GM23338 (cell line): ENCODE data around the gene RGL3. TPM values are rescaled to one million over a fixed set of nuclear protein-coding genes. Genes with fewer than 3 reads are reported as not detected.

ENCODE experiments used
- ATAC-seq: fragments of 200-7000 bp; cut with Tn5 transposase; 3 replicates; pipeline ENCODE4 v1.9.1; 2020
- DNase-seq: peaks from one replicate; pipeline ENCODE4 v3.0.0-alpha.2; 2015; ENCODE audit warnings: low spot score
- H2AFZ ChIP-seq: fragments of 200-600 bp; sonication (generic); 2 replicates; pipeline ENCODE4 v1.8.0; 2016; ENCODE audit warnings: antibody characterized with exemption, mild to moderate bottlenecking, moderate library complexity
- H3F3A ChIP-seq: fragments of 200-600 bp; sonication (generic); replicated peaks from 2 replicates; pipeline ENCODE4 v1.8.0; 2017; ENCODE audit warnings: antibody characterized with exemption, mixed run types, low read depth
- H3K27ac ChIP-seq: fragments of 200-600 bp; sonication (generic); 2 replicates; pipeline ENCODE4 v1.6.1; 2016; ENCODE audit warnings: low read depth
- H3K27me3 ChIP-seq: fragments of 200-600 bp; sonication (generic); 2 replicates; pipeline ENCODE4 v1.8.0; 2016; ENCODE audit warnings: mild to moderate bottlenecking, mixed run types, moderate library complexity; ENCODE audit not compliant: insufficient read depth
- H3K36me3 ChIP-seq: fragments of 200-600 bp; sonication (generic); 2 replicates; pipeline ENCODE4 v1.8.0; 2016; ENCODE audit warnings: mild to moderate bottlenecking; ENCODE audit not compliant: insufficient read depth
- H3K4me1 ChIP-seq: fragments of 200-600 bp; sonication (generic); 2 replicates; pipeline ENCODE4 v1.8.0; 2016; ENCODE audit warnings: mild to moderate bottlenecking, moderate library complexity; ENCODE audit not compliant: insufficient read depth
- H3K4me2 ChIP-seq: fragments of 200-600 bp; sonication (generic); 2 replicates; pipeline ENCODE4 v1.7.1; 2017; ENCODE audit warnings: mixed run types
- H3K4me3 ChIP-seq: fragments of 200-600 bp; sonication (generic); 2 replicates; pipeline ENCODE4 v1.6.1; 2016; ENCODE audit warnings: mixed run types
- H3K79me2 ChIP-seq: fragments of 200-600 bp; sonication (generic); replicated peaks from 2 replicates; pipeline ENCODE4 v1.8.0; 2017; ENCODE audit warnings: mild to moderate bottlenecking; ENCODE audit not compliant: insufficient read depth
- H3K9me2 ChIP-seq: fragments of 200-600 bp; sonication (generic); 2 replicates; pipeline ENCODE4 v1.8.0; 2017; ENCODE audit not compliant: insufficient read depth
- H4K20me1 ChIP-seq: fragments of 200-600 bp; sonication (generic); replicated peaks from 2 replicates; pipeline ENCODE4 v1.8.0; 2017; ENCODE audit warnings: mild to moderate bottlenecking; ENCODE audit not compliant: insufficient read depth
- H3K27ac Mint-ChIP-seq: 2 replicates; pipeline ENCODE4 v1.8.0; 2020; ENCODE audit warnings: inconsistent platforms, mild to moderate bottlenecking, moderate library complexity, mixed read lengths
- H3K27me3 Mint-ChIP-seq: 3 replicates; pipeline ENCODE4 v1.8.0; 2022; ENCODE audit warnings: low read depth, mild to moderate bottlenecking, moderate library complexity, mixed read lengths, inconsistent platforms; ENCODE audit not compliant: insufficient read depth, poor library complexity
- H3K36me3 Mint-ChIP-seq: 3 replicates; pipeline ENCODE4 v1.8.0; 2021; ENCODE audit warnings: low read depth, mild to moderate bottlenecking, inconsistent platforms, moderate library complexity, mixed read lengths
- H3K4me1 Mint-ChIP-seq: 3 replicates; pipeline ENCODE4 v1.8.0; 2020; ENCODE audit warnings: mild to moderate bottlenecking, inconsistent platforms, mixed read lengths
- H3K4me3 Mint-ChIP-seq: 3 replicates; pipeline ENCODE4 v1.8.0; 2021; ENCODE audit warnings: moderate library complexity, mild to moderate bottlenecking, inconsistent platforms, mixed read lengths
- H3K9me3 Mint-ChIP-seq: 3 replicates; pipeline ENCODE4 v1.8.0; 2020; ENCODE audit warnings: moderate library complexity, mild to moderate bottlenecking, inconsistent platforms, mixed read lengths
- CREB1 ChIP-seq: fragments of 250-450 bp; sonication (Bioruptor Pico); IDR thresholded peaks from 2 replicates; pipeline ENCODE4 v1.5.0; 2020; ENCODE audit warnings: low read depth, mild to moderate bottlenecking, moderate library complexity
- CTCF ChIP-seq, 2 experiments: fragments of 200-600 bp in 1 of 2; sonication (generic) in 1 of 2; conservative IDR thresholded peaks; 2 replicates each; pipeline versions ENCODE4 v1.5.1 to v1.6.1; 2016 to 2017; ENCODE audit warnings: antibody characterized with exemption in 2 of 2, low read depth in 2 of 2, mild to moderate bottlenecking in 2 of 2, moderate library complexity in 1 of 2
- EZH2 ChIP-seq: fragments of 200-600 bp; sonication (generic); IDR thresholded peaks from one replicate; pipeline ENCODE4 v1.8.0; 2017; ENCODE audit warnings: antibody characterized with exemption, mild to moderate bottlenecking, low read depth; ENCODE audit not compliant: unreplicated experiment
- EZH2phosphoT487 ChIP-seq: fragments of 200-600 bp; sonication (generic); IDR thresholded peaks from one replicate; pipeline ENCODE4 v1.8.1; 2018; ENCODE audit warnings: antibody characterized with exemption; ENCODE audit not compliant: unreplicated experiment
- JUNB ChIP-seq: IDR thresholded peaks from one replicate; pipeline ENCODE4 v1.6.1; 2016; ENCODE audit warnings: antibody characterized with exemption; ENCODE audit not compliant: unreplicated experiment
- POLR2AphosphoS5 ChIP-seq: IDR thresholded peaks from 2 replicates; pipeline ENCODE4 v1.6.1; 2016; ENCODE audit warnings: antibody characterized with exemption, low read depth
- STAT1 ChIP-seq: IDR thresholded peaks from one replicate; pipeline ENCODE4 v1.6.1; 2016; ENCODE audit warnings: antibody characterized with exemption; ENCODE audit not compliant: unreplicated experiment
- ZNF462 ChIP-seq: fragments of 250-450 bp; sonication (Bioruptor Pico); IDR thresholded peaks from 2 replicates; pipeline ENCODE4 v1.5.0; 2020; ENCODE audit warnings: mild to moderate bottlenecking, moderate library complexity
- polyA plus RNA-seq: library from polyadenylated mRNA; unstranded; fragments of >200 nt; fragmentation: Nextera tagmentation; extraction: Ambion mirVana; gene quantifications from 2 replicates; pipeline ENCODE4 v1.2.1, GENCODE V29; 2016
- total RNA-seq: library from RNA; depleted of rRNA; stranded (reverse); fragments of >200 nt; shearing (Covaris generic); gene quantifications from 2 replicates; pipeline ENCODE4 v1.2.3, GENCODE V29; 2014

The RGL3 gene
- total and polyA plus RNA-seq, 2 experiments from 2014 or later = 48.8 to 49.4 TPM

DNA sequence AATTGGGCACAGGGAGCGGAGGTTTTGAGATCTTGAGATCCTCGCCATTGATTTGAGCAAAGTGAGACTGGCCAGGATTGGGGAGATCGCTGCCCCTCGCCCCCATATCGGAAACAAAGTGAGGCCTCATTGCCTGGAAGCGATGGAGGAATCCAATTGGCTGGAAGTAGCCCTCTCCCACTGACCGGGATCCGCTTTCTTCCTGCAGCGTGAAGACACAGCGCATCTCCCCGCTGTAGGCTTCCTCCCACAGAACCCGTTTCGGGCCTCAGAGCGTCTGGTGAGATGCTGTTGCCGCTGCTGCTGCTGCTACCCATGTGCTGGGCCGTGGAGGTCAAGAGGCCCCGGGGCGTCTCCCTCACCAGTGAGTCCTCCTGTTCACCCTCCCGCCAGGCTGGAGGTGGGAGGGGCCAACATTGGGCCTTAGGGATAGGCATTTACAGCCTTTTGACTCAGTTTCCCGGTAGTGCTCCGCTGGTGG is 16.8 kb upstream of the RGL3 start:
- H3K9me2 ChIP-seq = no peaks in the 10 kb centered on the region
- H3K4me1 Mint-ChIP-seq = peaks cover 6% of the 10 kb centered on the region; the same call in 2 of the 3 replicates
- peak overlapping the region; percentile 81; the same call in 1 of the 2 replicates for H3K27ac ChIP-seq
- peak; percentile 6 for ATAC-seq
- peaks cover 5% of the 10 kb centered on the region; the same call in 1 of the 2 replicates for H3F3A ChIP-seq
- DNase-seq = peak; percentile 53
- H4K20me1 ChIP-seq = peaks cover 3% of the 10 kb centered on the region; the same call in 1 of the 2 replicates
- H3K9me3 Mint-ChIP-seq = no peaks in the 10 kb centered on the region
- peak overlapping the region; percentile 99 for H3K4me3 Mint-ChIP-seq
- peaks cover 32% of the 10 kb centered on the region for H3K36me3 ChIP-seq
- H3K36me3 Mint-ChIP-seq = peaks cover 51% of the 10 kb centered on the region
- peaks cover 11% of the 10 kb centered on the region; the same call in 1 of the 2 replicates for H3K4me1 ChIP-seq
- H3K79me2 ChIP-seq = peaks cover 19% of the 10 kb centered on the region
- H3K27me3 Mint-ChIP-seq = peaks cover 15% of the 10 kb centered on the region
- H3K4me2 ChIP-seq = peak overlapping the region; percentile 93
- no peaks in the 10 kb centered on the region for H3K27me3 ChIP-seq
- TF ChIP-seq EZH2 = no peak
- no peak for TF ChIP-seq CREB1 (CRISPR knock-in tag)
- TF ChIP-seq EZH2phosphoT487 = no peak
- no peak for TF ChIP-seq POLR2AphosphoS5
- TF ChIP-seq CTCF (conservative IDR thresholded peaks at IDR 0.05; ENCODE audit: low read depth in 2 of 2) = no peak
- no peak for TF ChIP-seq JUNB
- H3K27ac Mint-ChIP-seq = peak overlapping the region; percentile 100
- peak overlapping the region; percentile 10; the same call in 1 of the 2 replicates for H2AFZ ChIP-seq
- H3K4me3 ChIP-seq = peak overlapping the region; percentile 69

GRCh38 chr19:11435057-11435832 is 16.1 kb upstream of the RGL3 start, which contains the start of the genes ODAD3 and PRKCSH:
Gene ODAD3, minus strand, starts transcription at chr19:11435121. Its CDS starts 105 bp downstream, at chr19:11435016.
Gene PRKCSH, plus strand, starts transcription at chr19:11435635. Its CDS starts 483 bp downstream, at chr19:11436118.
- Histone ChIP-seq H4K20me1 (no peaks in the 10 kb centered on the region), H3F3A (peaks cover 5% of the 10 kb centered on the region; the same call in 1 of the 2 replicates), H3K4me1 (peaks cover 11% of the 10 kb centered on the region; the same call in 1 of the 2 replicates), H3K4me3 (peak within 1 kb of the TSS; percentile 69), H3K27ac (peak within 1 kb of the TSS; percentile 81; the same call in 1 of the 2 replicates), H3K9me2 (no peaks in the 10 kb centered on the region), H2AFZ (peak within 1 kb of the TSS; percentile 72), H3K27me3 (no peaks in the 10 kb centered on the region), H3K79me2 (peaks cover 19% of the 10 kb centered on the region), H3K36me3 (peaks cover 25% of the 10 kb centered on the region), H3K4me2 (peak within 1 kb of the TSS; percentile 93)
- no peaks in the 10 kb centered on the region for H3K9me3 Mint-ChIP-seq
- H3K36me3 Mint-ChIP-seq = peaks cover 45% of the 10 kb centered on the region
- peak; percentile 100 for DNase-seq
- peak within 1 kb of the TSS; percentile 99 for H3K4me3 Mint-ChIP-seq
- ATAC-seq = peak; percentile 95
- peaks cover 16% of the 10 kb centered on the region for H3K27me3 Mint-ChIP-seq
- peaks cover 6% of the 10 kb centered on the region; the same call in 2 of the 3 replicates for H3K4me1 Mint-ChIP-seq
- H3K27ac Mint-ChIP-seq = peak within 1 kb of the TSS; percentile 100
- TF ChIP-seq STAT1 (no peak), ZNF462 (no peak)
